Panc1 (cell line): Measurements from ENCODE around the gene PHTF2. TPM values are rescaled to one million over a fixed set of nuclear protein-coding genes. Genes with fewer than 3 reads are reported as not detected.

Experiments used
- ATAC-seq: fragments of 200-7000 bp; cut with Tn5 transposase; 2 replicates; pipeline ENCODE4 v1.9.1; 2020; ENCODE audit warnings: mild to moderate bottlenecking, moderate library complexity
- BruUV-seq: library from RNA; stranded (reverse); fragments of 400-500 nt; replicated peaks from 2 replicates; lab custom pipeline; 2021; lab: Mats Ljungman, UMichigan
- CTCF ChIA-PET: fragments of 300-600 bp; sonication (Branson Sonifier 250); formaldehyde crosslinking; loops from one replicate; lab custom pipeline; 2022; ENCODE audit warnings: antibody characterized with exemption; lab: Charles Lee
- POLR2A ChIA-PET: fragments of 300-600 bp; sonication (Branson Sonifier 250); formaldehyde crosslinking; loops from one replicate; lab custom pipeline; 2022; ENCODE audit warnings: antibody characterized with exemption; lab: Charles Lee
- DNase-seq: peaks from one replicate; pipeline ENCODE4 v3.0.0-alpha.2; 2010; ENCODE audit warnings: low read depth, low spot score
- H3K27ac ChIP-seq: 2 replicates; pipeline ENCODE4 v1.5.1; 2011; ENCODE audit warnings: mild to moderate bottlenecking, low read length, inconsistent platforms
- H3K27me3 ChIP-seq: fragments of 200-500 bp; sonication (Bioruptor generic); 2 replicates; pipeline ENCODE4 v1.6.0; 2014; ENCODE audit warnings: low read length, inconsistent platforms; ENCODE audit not compliant: control insufficient read depth, insufficient read depth
- H3K36me3 ChIP-seq: fragments of 200-500 bp; sonication (Bioruptor generic); 2 replicates; pipeline ENCODE4 v1.5.1; 2014; ENCODE audit warnings: inconsistent platforms, mild to moderate bottlenecking, low read length, moderate library complexity; ENCODE audit not compliant: control insufficient read depth, insufficient read depth
- H3K4me1 ChIP-seq: 2 replicates; pipeline ENCODE4 v1.5.1; 2011; ENCODE audit warnings: inconsistent platforms, mild to moderate bottlenecking, low read length, moderate library complexity; ENCODE audit not compliant: control insufficient read depth, insufficient read depth
- H3K4me3 ChIP-seq, 2 experiments: 2 replicates each; pipeline ENCODE4 v1.5.1; 2011 to 2012; ENCODE audit warnings: low read depth in 2 of 2, low read length in 2 of 2, mild to moderate bottlenecking in 2 of 2, inconsistent platforms in 1 of 2, moderate library complexity in 1 of 2
- H3K9me3 ChIP-seq: fragments of 200-500 bp; sonication (Bioruptor generic); 2 replicates; pipeline ENCODE4 v1.5.1; 2014; ENCODE audit warnings: low read depth, mild to moderate bottlenecking, inconsistent platforms, low read length, moderate library complexity; ENCODE audit not compliant: control insufficient read depth, insufficient read depth
- CTCF ChIP-seq: fragments of 450-650 bp; IDR thresholded peaks from 2 replicates; pipeline ENCODE4 v1.5.1; 2017; ENCODE audit warnings: mild to moderate bottlenecking
- POLR2AphosphoS5 ChIP-seq: IDR thresholded peaks from 2 replicates; pipeline ENCODE4 v1.6.1; 2012; ENCODE audit warnings: mild to moderate bottlenecking, low read depth, low read length, moderate library complexity
- REST ChIP-seq, 2 experiments: IDR thresholded peaks; 2 replicates each; pipeline ENCODE4 v1.6.1; 2011 to 2012; ENCODE audit warnings: low read depth in 2 of 2, control low read depth in 1 of 2, low read length in 1 of 2, mild to moderate bottlenecking in 1 of 2, moderate library complexity in 1 of 2; ENCODE audit not compliant: insufficient read depth in 1 of 2
- SIN3A ChIP-seq: IDR thresholded peaks from 2 replicates; pipeline ENCODE4 v1.6.1; 2012; ENCODE audit warnings: low read depth, mild to moderate bottlenecking, low read length, moderate library complexity, borderline replicate concordance; ENCODE audit not compliant: insufficient read depth
- TCF7L2 ChIP-seq: IDR thresholded peaks from 2 replicates; pipeline ENCODE4 v1.6.1; 2011; ENCODE audit warnings: mild to moderate bottlenecking, low read depth, low read length, inconsistent platforms
- in situ Hi-C: cut with HindIII; loops from 2 replicates; pipeline ENCODE4 v1.10.0; 2016; ENCODE audit warnings: low sequenced_read_pairs, low pct_unique_long_range_greater_than_20kb
- intact Hi-C: fragments of 100-400 bp; cut with micrococcal nuclease; formaldehyde crosslinking; loops from one replicate; pipeline ENCODE4 v1.10.0; 2022; ENCODE audit not compliant: unreplicated experiment
- total RNA-seq: library from RNA; stranded (reverse); gene quantifications from one replicate; pipeline ENCODE4 v1.2.1, GENCODE V29; 2021; ENCODE audit not compliant: unreplicated experiment

The PHTF2 gene
- total RNA-seq, 1 experiment from 2014 or later = 61.5 TPM

DNA sequence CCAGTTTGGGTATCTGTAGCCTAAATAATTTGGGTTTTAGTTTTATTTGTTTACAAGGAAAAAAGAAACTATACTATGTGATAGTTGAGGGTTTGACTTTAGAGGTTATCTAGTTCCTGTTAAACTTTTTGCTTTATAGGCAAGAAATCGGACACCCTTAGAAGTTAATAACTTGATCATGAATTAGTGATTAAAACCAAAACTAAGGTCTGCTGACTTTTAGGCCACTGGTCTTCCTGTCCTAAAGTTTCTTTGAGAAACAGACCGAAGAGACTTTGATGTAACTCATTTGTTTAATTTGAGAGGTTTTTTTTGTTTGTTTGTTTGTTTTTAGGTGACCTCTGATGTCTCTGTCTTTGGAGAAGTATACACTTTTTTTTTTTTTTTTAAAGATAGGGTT lies 59.7 kb downstream of the PHTF2 start:
- H3K4me1 ChIP-seq = no peaks in the 10 kb centered on the region
- no TSS peak for BruUV-seq
- no peaks in the 10 kb centered on the region for H3K9me3 ChIP-seq
- no peaks in the 10 kb centered on the region for H3K27me3 ChIP-seq
- DNase-seq (no peak), ATAC-seq (no peak)
- CTCF ChIA-PET = no interaction called here
- TF ChIP-seq TCF7L2 (no peak), REST (IDR thresholded peaks at IDR 0.05; ENCODE audit: insufficient read depth in 1 of 2, low read depth in 2 of 2, low read length in 1 of 2) (no peak), POLR2AphosphoS5 (no peak), CTCF (no peak), SIN3A (no peak)
- H3K36me3 ChIP-seq = no peaks in the 10 kb centered on the region
- H3K4me3 ChIP-seq = no peak overlapping the region
- POLR2A ChIA-PET = no interaction called here
- intact Hi-C loops = no loop called here
- no peak overlapping the region for H3K27ac ChIP-seq
- in situ Hi-C loops = no loop called here

DNA sequence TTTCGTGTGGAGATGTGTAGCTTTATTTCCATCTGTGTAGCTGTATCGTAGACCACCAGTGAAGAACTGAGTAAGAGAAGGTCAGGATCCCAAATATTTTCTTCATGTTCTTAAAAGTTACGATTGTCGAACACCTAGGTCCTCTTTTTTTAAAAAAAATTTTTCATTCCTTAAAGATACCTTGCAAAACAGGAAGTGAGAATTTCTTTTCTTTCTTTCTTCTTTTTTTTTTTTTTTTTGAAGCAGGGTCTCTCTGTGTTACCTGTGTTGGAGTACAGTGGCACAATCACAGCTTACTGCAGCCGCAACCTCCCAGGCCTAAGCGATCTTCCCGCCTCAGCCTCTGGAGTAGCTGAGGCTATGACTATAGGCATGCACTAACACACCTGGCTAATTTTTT lies 60.8 kb downstream of the PHTF2 start:
- Histone ChIP-seq H3K9me3 (no peaks in the 10 kb centered on the region), H3K27me3 (no peaks in the 10 kb centered on the region), H3K27ac (no peak overlapping the region), H3K4me3 (no peak overlapping the region), H3K4me1 (peaks cover 3% of the 10 kb centered on the region; the same call in 1 of the 2 replicates), H3K36me3 (no peaks in the 10 kb centered on the region)
- intact Hi-C loops (no loop called here), in situ Hi-C loops (no loop called here)
- ATAC-seq = no peak
- ChIA-PET CTCF (no interaction called here), POLR2A (no interaction called here)
- no TSS peak for BruUV-seq
- TF ChIP-seq TCF7L2 = no peak
- TF ChIP-seq CTCF = no peak
- no peak for TF ChIP-seq POLR2AphosphoS5
- TF ChIP-seq SIN3A = no peak
- TF ChIP-seq REST (IDR thresholded peaks at IDR 0.05; ENCODE audit: insufficient read depth in 1 of 2, low read depth in 2 of 2, low read length in 1 of 2) = no peak
- no peak for DNase-seq
